Prostate gland (tissue), 2 donors: ENCODE data around the gene TNS3.

Experiments used
- POLR2A ChIP-seq: fragments of 450-650 bp; IDR thresholded peaks from one replicate; pipeline ENCODE4 v1.6.1; 2016; ENCODE audit warnings: antibody characterized with exemption, mild to moderate bottlenecking
- POLR2AphosphoS5 ChIP-seq: sonication (generic); formaldehyde crosslinking; IDR thresholded peaks from one replicate; pipeline ENCODE4 v1.6.1; 2017; ENCODE audit warnings: antibody characterized with exemption
- TF ChIP-seq, protein P1 (sequence below), 4 experiments: fragments of 200-600 bp in 2 of 4; fragments of 450-650 bp in 2 of 4; sonication (generic) in 2 of 4; IDR thresholded peaks; 1 replicate in 3 of 4; 2 replicates in 1 of 4; pipeline ENCODE4 v1.5.1; 2016 to 2019; ENCODE audit warnings: antibody characterized with exemption in 4 of 4, mild to moderate bottlenecking in 2 of 4, moderate library complexity in 2 of 4

DNA sequence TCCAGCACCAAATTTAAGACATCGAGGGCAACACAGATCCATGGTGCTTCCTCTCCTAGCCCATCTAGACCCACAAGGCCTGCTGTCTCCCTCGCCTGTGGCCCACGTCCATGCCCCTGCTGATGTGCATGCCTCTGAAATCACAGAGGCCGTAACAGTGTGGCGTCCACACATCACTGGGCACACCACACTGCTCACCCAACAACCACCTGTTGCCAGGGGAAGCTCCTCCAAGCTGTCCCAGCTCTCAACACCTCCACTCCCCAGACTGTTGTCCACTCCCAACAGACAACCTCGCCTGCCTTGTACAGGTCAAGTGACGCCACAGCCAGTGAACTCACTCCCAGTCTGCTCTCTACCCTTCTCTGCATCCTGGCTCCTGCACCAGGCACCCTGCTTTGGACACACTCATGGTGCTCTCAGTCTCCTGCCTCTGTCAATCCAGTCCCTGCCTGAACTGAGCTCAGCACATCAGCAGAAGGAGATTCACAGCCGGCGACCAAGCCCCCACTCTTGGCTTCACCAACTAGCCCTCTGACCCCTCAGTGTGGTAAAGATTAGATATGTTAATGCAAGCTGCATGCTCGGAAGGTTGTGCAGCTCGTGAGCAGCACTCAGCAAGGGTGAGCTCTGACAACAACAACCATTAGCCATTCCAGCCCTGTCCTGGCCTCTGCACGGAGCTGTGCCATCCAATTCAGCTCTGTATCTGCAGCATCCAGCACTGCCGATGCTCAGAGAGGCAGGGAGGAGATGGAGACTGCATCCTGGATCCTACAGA lies 197.0 kb downstream of the TNS3 start:
- TF ChIP-seq, protein P1, sequence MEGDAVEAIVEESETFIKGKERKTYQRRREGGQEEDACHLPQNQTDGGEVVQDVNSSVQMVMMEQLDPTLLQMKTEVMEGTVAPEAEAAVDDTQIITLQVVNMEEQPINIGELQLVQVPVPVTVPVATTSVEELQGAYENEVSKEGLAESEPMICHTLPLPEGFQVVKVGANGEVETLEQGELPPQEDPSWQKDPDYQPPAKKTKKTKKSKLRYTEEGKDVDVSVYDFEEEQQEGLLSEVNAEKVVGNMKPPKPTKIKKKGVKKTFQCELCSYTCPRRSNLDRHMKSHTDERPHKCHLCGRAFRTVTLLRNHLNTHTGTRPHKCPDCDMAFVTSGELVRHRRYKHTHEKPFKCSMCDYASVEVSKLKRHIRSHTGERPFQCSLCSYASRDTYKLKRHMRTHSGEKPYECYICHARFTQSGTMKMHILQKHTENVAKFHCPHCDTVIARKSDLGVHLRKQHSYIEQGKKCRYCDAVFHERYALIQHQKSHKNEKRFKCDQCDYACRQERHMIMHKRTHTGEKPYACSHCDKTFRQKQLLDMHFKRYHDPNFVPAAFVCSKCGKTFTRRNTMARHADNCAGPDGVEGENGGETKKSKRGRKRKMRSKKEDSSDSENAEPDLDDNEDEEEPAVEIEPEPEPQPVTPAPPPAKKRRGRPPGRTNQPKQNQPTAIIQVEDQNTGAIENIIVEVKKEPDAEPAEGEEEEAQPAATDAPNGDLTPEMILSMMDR (IDR thresholded peaks at IDR 0.05), result no peak
- TF ChIP-seq POLR2A (no peak), POLR2AphosphoS5 (no peak)
